ENCODE measurements around the gene BBIP1. TPM values are rescaled to one million over a fixed set of nuclear protein-coding genes. Genes with fewer than 3 reads are reported as not detected.
A peak's percentile ranks its signal among the peaks of the same experiment; 100 is the strongest.

BBIP1 gene
- total RNA-seq, 1 donor from 2014 or later: 32.4 TPM

DNA sequence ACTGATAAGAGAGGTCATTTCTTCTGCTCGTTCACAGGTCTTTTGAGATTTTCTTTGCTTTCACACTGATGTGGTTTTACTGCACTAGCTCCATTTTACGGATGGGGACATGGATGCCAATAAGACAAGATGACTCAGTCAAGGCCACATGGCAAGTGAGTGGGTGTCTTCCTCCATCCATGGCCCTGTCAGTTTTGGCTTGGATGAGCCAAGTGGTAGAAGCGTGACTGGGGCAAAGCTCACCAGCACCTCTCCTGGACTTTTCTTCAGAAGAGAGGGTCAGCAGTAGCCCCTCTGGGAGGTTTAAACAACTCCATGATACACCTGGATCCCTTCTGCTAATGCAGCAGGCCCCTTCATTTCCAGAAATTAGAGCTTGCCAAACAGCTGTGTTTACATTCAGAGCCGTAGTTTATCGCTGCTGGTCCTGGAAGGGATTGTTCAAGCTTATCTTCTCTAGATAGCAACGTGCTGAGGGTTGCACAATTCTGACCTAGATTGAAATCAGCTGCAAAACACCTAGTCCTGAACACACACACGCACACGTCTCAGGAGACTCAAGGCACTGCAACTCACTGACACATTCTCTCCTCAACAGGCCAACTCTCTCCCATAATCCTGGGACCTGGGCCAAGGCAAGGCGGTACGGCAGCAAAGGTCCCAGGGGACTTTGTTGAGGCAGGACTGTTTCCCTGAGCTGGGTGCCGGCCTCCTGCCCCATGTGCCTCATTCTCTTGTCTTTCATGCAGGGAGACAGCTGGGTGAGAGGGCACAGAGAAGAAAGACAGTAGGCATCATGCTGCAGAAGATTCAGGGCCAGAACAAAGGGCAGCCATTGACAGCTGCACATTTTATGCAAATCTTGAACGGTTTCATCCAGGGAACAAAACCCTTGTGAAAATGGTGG, 61.5 kb downstream of the BBIP1 start:
- DNase-seq: no peak
- no peak overlapping the region for H3K4me3 ChIP-seq
- TF ChIP-seq, protein P1, sequence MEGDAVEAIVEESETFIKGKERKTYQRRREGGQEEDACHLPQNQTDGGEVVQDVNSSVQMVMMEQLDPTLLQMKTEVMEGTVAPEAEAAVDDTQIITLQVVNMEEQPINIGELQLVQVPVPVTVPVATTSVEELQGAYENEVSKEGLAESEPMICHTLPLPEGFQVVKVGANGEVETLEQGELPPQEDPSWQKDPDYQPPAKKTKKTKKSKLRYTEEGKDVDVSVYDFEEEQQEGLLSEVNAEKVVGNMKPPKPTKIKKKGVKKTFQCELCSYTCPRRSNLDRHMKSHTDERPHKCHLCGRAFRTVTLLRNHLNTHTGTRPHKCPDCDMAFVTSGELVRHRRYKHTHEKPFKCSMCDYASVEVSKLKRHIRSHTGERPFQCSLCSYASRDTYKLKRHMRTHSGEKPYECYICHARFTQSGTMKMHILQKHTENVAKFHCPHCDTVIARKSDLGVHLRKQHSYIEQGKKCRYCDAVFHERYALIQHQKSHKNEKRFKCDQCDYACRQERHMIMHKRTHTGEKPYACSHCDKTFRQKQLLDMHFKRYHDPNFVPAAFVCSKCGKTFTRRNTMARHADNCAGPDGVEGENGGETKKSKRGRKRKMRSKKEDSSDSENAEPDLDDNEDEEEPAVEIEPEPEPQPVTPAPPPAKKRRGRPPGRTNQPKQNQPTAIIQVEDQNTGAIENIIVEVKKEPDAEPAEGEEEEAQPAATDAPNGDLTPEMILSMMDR (IDR thresholded peaks at IDR 0.05): no peak
- H3K9me3 ChIP-seq: no peaks in the 10 kb centered on the region
- H3K27ac ChIP-seq: peak overlapping the region; percentile 44
- H3K36me3 ChIP-seq: no peaks in the 10 kb centered on the region
- peak; percentile 65 to 66 for ATAC-seq
- no peaks in the 10 kb centered on the region for H3K27me3 ChIP-seq (ENCODE audit: low read depth)
- H3K4me1 ChIP-seq: peaks cover 53% of the 10 kb centered on the region
- intact Hi-C loops (cut with DNase I): no loop called here

DNA sequence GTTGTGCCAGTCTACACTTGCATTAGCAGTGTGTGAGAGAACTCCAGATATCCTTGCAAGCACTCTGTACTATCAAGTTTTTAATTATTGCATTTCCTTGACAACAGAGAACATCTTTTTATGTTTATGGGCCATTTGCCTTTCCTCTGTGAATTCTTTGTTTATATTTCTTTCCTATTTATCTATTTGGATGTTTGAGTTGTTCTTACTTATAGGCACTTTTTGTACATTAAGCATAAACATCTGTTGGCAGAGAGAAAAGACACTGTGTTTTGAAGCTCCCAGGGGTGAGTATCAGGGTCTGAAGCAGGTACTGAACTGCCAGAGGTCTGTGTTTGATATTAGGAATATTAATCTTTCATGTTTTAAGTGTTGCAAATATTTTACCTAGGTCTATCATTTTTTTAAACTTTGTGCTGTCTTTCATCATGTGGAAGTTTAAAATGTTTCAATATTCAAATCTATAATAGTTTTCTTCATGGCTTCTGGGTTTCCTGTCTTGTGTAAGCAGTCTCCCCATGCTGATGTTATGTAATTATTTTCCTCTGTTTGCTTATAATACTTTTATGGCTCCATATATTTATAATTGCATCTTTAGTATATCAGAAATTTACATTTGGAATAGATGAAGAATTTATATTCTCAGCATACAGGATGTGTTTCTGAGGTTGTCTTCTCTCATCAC, 64.9 kb downstream of the BBIP1 start:
- TF ChIP-seq, protein P1 (IDR thresholded peaks at IDR 0.05): no peak
- DNase-seq (no peak), ATAC-seq (no peak)
- Histone ChIP-seq H3K4me3 (no peak overlapping the region), H3K9me3 (no peaks in the 10 kb centered on the region), H3K27me3 (ENCODE audit: low read depth) (no peaks in the 10 kb centered on the region), H3K27ac (no peak overlapping the region), H3K36me3 (no peaks in the 10 kb centered on the region), H3K4me1 (peaks cover 29% of the 10 kb centered on the region)
- intact Hi-C loops (cut with DNase I): no loop called here

DNA sequence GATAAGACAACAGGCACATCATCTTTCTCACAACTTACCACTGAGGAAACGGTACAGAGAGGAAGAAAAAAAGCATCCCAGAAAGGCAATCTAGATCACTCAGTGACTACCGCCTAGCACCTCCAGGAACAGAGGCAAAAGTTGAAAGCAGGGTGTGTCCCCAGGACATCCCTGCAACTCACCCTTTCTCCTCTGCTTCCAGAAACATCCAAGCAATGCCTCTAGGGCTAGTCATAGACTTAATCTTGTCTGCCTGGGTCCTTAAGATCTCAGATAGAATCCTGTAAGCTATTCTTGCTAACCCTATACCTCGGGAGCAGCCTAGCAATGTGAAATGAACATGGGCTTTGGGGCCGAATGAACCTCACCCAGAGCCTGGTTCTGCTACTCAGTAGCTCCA, 66.0 kb downstream of the BBIP1 start:
- intact Hi-C loops (cut with DNase I): no loop called here
- Histone ChIP-seq H3K36me3 (no peaks in the 10 kb centered on the region), H3K4me1 (peaks cover 18% of the 10 kb centered on the region), H3K4me3 (no peak overlapping the region), H3K27me3 (ENCODE audit: low read depth) (no peaks in the 10 kb centered on the region), H3K27ac (no peak overlapping the region), H3K9me3 (no peaks in the 10 kb centered on the region)
- no peak for DNase-seq
- TF ChIP-seq, protein P1 (IDR thresholded peaks at IDR 0.05): no peak
- ATAC-seq: no peak

DNA sequence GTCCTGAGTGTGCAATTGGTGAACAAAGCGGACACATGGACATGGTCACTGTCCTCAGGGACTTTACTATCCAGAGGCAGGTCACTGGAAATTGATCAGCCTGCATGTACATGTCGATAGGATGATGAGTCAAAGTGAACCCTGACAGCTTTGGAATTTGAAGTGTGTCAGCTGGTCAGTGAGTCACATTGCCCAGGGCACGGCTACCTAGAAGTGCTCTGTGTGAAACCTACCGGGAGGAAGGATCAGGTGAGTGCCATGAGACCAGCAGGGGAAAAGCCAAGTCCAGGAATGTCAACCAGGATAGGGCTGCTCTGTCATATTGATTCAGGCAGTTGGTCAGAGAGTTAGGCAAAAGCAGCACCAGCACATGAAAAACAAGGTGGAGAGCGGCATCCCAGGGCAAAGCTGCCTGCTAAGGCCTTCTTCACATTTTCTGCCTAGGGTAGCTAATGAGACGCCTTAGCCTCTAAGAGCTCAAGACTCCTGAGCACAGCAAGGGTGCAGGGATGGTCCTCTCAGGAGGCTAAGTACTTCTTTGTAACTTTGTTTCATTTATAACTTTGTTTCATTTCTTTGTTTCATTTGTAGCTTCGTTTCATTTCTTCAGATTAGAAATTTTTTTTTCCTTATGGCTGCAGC, 66.6 kb downstream of the BBIP1 start:
- DNase-seq: no peak
- intact Hi-C loops (cut with DNase I): no loop called here
- no peaks in the 10 kb centered on the region for H3K36me3 ChIP-seq
- no peak overlapping the region for H3K4me3 ChIP-seq
- H3K9me3 ChIP-seq: no peaks in the 10 kb centered on the region
- H3K27ac ChIP-seq: no peak overlapping the region
- peak; percentile 68 to 70 for ATAC-seq
- H3K4me1 ChIP-seq: peaks cover 12% of the 10 kb centered on the region
- H3K27me3 ChIP-seq (ENCODE audit: low read depth): no peaks in the 10 kb centered on the region
- TF ChIP-seq, protein P1 (IDR thresholded peaks at IDR 0.05): no peak

DNA sequence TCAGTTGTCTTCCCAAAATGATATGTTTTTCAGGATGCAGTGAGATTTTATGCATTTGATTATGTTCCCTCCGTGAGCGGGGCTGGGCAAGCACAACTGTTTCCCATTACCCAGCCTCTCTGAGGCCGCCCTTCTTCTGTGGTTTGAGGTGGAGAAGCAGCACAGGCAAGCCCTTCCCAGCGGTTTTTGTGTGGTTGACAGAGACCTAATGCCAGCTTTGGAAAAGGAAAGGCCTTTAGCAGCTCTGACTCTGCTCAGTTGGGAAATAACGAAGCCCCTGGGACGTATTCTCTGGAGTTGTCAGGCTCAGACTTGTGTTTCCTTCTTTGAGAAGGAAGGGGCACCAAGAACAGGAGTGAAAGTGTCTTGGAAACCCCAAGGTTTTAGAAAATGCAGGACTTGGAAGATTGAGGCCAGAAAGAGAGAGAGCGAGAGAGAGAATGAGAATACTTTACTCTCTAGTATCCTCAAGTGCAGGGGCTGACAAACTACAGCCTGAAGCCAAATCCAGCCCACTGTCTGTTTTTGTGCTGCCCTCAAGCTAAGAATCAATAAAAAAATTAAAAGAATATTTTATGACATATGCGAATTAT, 67.9 kb downstream of the BBIP1 start:
- Histone ChIP-seq H3K4me1 (peaks cover 9% of the 10 kb centered on the region), H3K4me3 (no peak overlapping the region), H3K27ac (no peak overlapping the region), H3K27me3 (ENCODE audit: low read depth) (no peaks in the 10 kb centered on the region), H3K36me3 (no peaks in the 10 kb centered on the region), H3K9me3 (no peaks in the 10 kb centered on the region)
- TF ChIP-seq, protein P1 (IDR thresholded peaks at IDR 0.05): no peak
- intact Hi-C loops (cut with DNase I): no loop called here
- DNase-seq (no peak), ATAC-seq (no peak)
